ENCODE data around the gene RUFY1.
"Not testable (repeated sequence)": the region's sequence is repeated elsewhere in the genome, so short reads cannot be mapped to it uniquely, and the experiment has no call there.

RUFY1 gene

DNA sequence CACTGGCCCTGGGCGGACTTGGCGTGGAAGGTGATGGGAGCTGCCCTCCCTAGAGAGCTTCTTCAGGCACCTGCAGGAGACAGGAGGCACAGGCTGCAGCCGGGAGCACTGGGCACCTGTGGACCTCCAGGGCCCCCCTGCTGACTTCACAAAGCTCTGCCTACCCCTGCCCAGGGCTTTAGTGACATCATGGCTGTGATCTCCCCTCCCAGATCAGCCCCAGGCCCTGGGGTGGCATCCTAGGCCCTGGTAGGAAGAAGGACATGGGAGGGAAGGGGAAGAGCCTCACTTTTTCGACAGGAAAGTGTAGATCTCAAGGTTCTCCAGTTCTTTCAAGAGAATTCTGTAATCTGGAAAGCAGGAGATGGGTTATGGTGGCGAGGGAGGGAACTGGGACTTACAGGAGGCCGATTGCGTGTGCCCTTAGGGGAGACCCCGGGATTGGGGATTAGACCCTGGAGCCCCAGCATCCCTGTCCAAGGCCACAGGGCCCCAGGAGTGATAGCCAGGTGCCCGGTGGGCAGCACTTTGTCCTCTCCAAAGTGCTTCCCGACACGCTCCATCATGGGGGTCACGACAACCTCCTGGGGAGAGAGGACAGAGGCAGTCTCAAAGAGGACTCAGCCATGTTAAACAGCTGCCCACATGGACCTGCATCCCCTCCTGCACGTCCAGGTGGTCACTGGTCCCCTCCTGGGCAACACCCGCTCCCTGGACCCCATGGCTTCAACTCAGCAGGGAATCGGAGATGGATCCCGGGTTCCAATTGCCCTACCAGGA lies 93.0 kb downstream of the RUFY1 start:
- H2BK120ac ChIP-seq (ENCODE audit: low read depth, low read length); H3K23ac ChIP-seq (ENCODE audit: low read depth, low read length, poor library complexity); H3K4me1 ChIP-seq (ENCODE audit: control insufficient read depth in 2 of 2, insufficient read depth in 1 of 2, low read depth in 1 of 2, low read length in 2 of 2); H4K91ac ChIP-seq (ENCODE audit: low read depth, low read length, poor library complexity); H2BK15ac ChIP-seq (ENCODE audit: low read length); H3K9me3 ChIP-seq (replicated peaks in 1 of 2; ENCODE audit: control insufficient read depth in 2 of 2, insufficient read depth in 1 of 2, low read depth in 1 of 2, low read length in 2 of 2); H3K4ac ChIP-seq (ENCODE audit: low read length); H3K79me1 ChIP-seq (ENCODE audit: low read depth, low read length); H3K14ac ChIP-seq (ENCODE audit: low read length); DNase-seq (ENCODE audit: low spot score); H2AK5ac ChIP-seq (ENCODE audit: low read depth, low read length); H3K27me3 ChIP-seq (ENCODE audit: control insufficient read depth in 3 of 3, insufficient read depth in 3 of 3, low read depth in 1 of 3, low read length in 3 of 3); H3K36me3 ChIP-seq (replicated peaks in 1 of 2; ENCODE audit: control insufficient read depth in 2 of 2, insufficient read depth in 2 of 2, low read length in 2 of 2); H3K4me3 ChIP-seq (ENCODE audit: low read length in 2 of 2); H2AFZ ChIP-seq (ENCODE audit: low read length); H2BK5ac ChIP-seq (ENCODE audit: low read length); H3K4me2 ChIP-seq (ENCODE audit: insufficient read depth, low read length, poor library complexity, severe bottlenecking); H3K18ac ChIP-seq (ENCODE audit: low read length); H3K27ac ChIP-seq (replicated peaks; ENCODE audit: low read length); H4K8ac ChIP-seq (ENCODE audit: low read depth, low read length): not testable (repeated sequence)
- Histone ChIP-seq H3K9ac (ENCODE audit: low read depth, low read length, poor library complexity) (peak overlapping the region; percentile 21), H2BK12ac (ENCODE audit: low read length) (peak overlapping the region; percentile 58)
- no CpG with 5 or more reads among the region's 16 CpGs for WGBS, 2 donors (ENCODE audit: extremely low coverage in 2 of 2, insufficient read length in 2 of 2, insufficient replicate concordance in 1 of 2)

DNA sequence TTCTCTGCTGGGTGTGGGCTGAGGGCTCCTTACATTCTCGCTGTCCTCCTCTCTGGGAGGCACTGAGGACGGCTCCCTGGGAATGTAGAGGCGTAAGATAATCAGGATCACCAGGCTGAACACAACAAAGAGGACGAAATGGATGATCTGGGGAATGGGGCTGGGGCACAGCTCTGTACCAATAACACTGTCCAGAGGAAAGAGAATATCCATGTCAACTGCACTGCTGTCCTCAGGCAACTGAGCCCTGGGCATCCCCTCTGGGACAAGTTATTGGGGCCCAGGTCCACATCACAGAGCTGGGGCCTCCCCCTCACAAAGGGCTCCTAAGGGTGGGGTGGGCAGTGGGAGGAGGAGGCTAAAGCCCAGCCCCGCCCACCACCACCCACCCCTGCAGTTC lies 94.4 kb downstream of the RUFY1 start:
- not testable (repeated sequence) for H3K23ac ChIP-seq (ENCODE audit: low read depth, low read length, poor library complexity); H3K4ac ChIP-seq (ENCODE audit: low read length); H4K8ac ChIP-seq (ENCODE audit: low read depth, low read length); H2BK5ac ChIP-seq (ENCODE audit: low read length); H2BK120ac ChIP-seq (ENCODE audit: low read depth, low read length); H3K4me2 ChIP-seq (ENCODE audit: insufficient read depth, low read length, poor library complexity, severe bottlenecking); H4K91ac ChIP-seq (ENCODE audit: low read depth, low read length, poor library complexity); H3K27ac ChIP-seq (replicated peaks; ENCODE audit: low read length); H3K9ac ChIP-seq (ENCODE audit: low read depth, low read length, poor library complexity); H2AFZ ChIP-seq (ENCODE audit: low read length); DNase-seq (ENCODE audit: low spot score); H3K36me3 ChIP-seq (replicated peaks in 1 of 2; ENCODE audit: control insufficient read depth in 2 of 2, insufficient read depth in 2 of 2, low read length in 2 of 2); H3K4me1 ChIP-seq (ENCODE audit: control insufficient read depth in 2 of 2, insufficient read depth in 1 of 2, low read depth in 1 of 2, low read length in 2 of 2); H2AK5ac ChIP-seq (ENCODE audit: low read depth, low read length); H2BK15ac ChIP-seq (ENCODE audit: low read length); H2BK12ac ChIP-seq (ENCODE audit: low read length); H3K9me3 ChIP-seq (replicated peaks in 1 of 2; ENCODE audit: control insufficient read depth in 2 of 2, insufficient read depth in 1 of 2, low read depth in 1 of 2, low read length in 2 of 2); H3K4me3 ChIP-seq (ENCODE audit: low read length in 2 of 2); H3K27me3 ChIP-seq (ENCODE audit: control insufficient read depth in 3 of 3, insufficient read depth in 3 of 3, low read depth in 1 of 3, low read length in 3 of 3); H3K79me1 ChIP-seq (ENCODE audit: low read depth, low read length)
- H3K14ac ChIP-seq (ENCODE audit: low read length) = peak overlapping the region; percentile 56
- WGBS, 2 donors (ENCODE audit: extremely low coverage in 2 of 2, insufficient read length in 2 of 2, insufficient replicate concordance in 1 of 2) = no CpG with 5 or more reads among the region's 5 CpGs
- peak overlapping the region; percentile 28 for H3K18ac ChIP-seq (ENCODE audit: low read length)

DNA sequence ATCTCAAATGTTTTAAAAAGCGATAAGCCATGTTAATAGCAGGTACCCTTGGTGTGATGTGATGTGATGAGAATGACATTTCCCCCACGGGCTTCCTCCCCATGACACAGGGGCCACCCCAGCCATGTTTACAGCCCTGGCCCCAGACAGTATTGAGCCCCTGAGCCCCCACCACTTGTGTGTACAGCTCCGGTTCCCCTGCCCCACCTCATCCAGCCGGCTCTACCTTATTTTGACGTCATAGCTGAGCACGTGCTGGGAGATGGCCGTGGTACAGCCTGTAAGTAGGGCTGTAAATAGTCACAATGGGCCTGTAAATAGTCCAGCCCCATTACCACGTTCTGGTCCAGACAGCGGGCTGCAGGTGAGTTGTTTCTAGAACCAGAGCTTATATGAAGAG lies 98.1 kb downstream of the RUFY1 start:
- Histone ChIP-seq H3K18ac (ENCODE audit: low read length) (no peak overlapping the region), H3K27me3 (ENCODE audit: control insufficient read depth in 3 of 3, insufficient read depth in 3 of 3, low read depth in 1 of 3, low read length in 3 of 3) (peaks cover 0 to 4% (median 0%) of the 10 kb centered on the region in 3 experiments), H2BK12ac (ENCODE audit: low read length) (no peak overlapping the region), H3K9me3 (replicated peaks in 1 of 2; ENCODE audit: control insufficient read depth in 2 of 2, insufficient read depth in 1 of 2, low read depth in 1 of 2, low read length in 2 of 2) (no peaks in the 10 kb centered on the region), H2BK5ac (ENCODE audit: low read length) (no peak overlapping the region), H3K4ac (ENCODE audit: low read length) (no peak overlapping the region), H3K4me2 (ENCODE audit: insufficient read depth, low read length, poor library complexity, severe bottlenecking) (no peak overlapping the region), H3K9ac (ENCODE audit: low read depth, low read length, poor library complexity) (no peak overlapping the region), H4K91ac (ENCODE audit: low read depth, low read length, poor library complexity) (peak overlapping the region; percentile 30), H3K23ac (ENCODE audit: low read depth, low read length, poor library complexity) (no peak overlapping the region), H2BK15ac (ENCODE audit: low read length) (no peak overlapping the region), H2AFZ (ENCODE audit: low read length) (no peak overlapping the region), H2AK5ac (ENCODE audit: low read depth, low read length) (no peak overlapping the region), H3K4me1 (ENCODE audit: control insufficient read depth in 2 of 2, insufficient read depth in 1 of 2, low read depth in 1 of 2, low read length in 2 of 2) (peaks cover 0 to 2% of the 10 kb centered on the region in 2 donors), H3K36me3 (replicated peaks in 1 of 2; ENCODE audit: control insufficient read depth in 2 of 2, insufficient read depth in 2 of 2, low read length in 2 of 2) (no peaks in the 10 kb centered on the region), H3K27ac (replicated peaks; ENCODE audit: low read length) (no peak overlapping the region), H4K8ac (ENCODE audit: low read depth, low read length) (no peak overlapping the region), H3K14ac (ENCODE audit: low read length) (no peak overlapping the region), H3K79me1 (ENCODE audit: low read depth, low read length) (no peaks in the 10 kb centered on the region), H2BK120ac (ENCODE audit: low read depth, low read length) (no peak overlapping the region), H3K4me3 (ENCODE audit: low read length in 2 of 2) (no peak overlapping the region)
- DNase-seq (ENCODE audit: low spot score) = no peak
- WGBS, 2 donors (ENCODE audit: extremely low coverage in 2 of 2, insufficient read length in 2 of 2, insufficient replicate concordance in 1 of 2) = no CpG with 5 or more reads among the region's 9 CpGs

DNA sequence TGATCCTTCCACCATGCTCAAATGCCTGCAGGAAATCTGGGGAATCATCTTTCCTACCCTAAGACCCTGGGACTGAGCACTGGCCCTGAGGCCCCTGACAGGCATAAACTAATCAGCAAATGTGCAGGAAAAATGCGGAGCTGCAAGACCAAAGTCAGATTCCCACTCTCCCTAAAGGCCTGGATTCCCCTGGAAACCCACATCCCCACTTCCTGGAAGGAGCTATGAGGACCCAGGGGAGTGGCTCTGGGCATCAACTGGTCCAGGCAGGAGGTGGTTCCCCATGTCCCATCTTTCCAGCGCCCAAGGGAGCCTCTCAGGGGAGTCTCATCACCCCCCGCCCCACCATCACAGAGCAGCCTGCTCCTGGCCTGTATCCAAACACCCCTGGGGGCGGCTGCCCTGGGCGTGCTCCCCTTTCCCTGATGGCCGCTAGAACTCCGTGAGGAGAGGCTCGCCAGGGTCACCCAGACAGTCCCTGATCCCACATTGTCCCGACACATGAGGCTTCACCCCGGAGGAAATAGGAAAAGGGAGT lies 98.9 kb downstream of the RUFY1 start:
- H3K9ac ChIP-seq (ENCODE audit: low read depth, low read length, poor library complexity); H2BK120ac ChIP-seq (ENCODE audit: low read depth, low read length); H3K36me3 ChIP-seq (replicated peaks in 1 of 2; ENCODE audit: control insufficient read depth in 2 of 2, insufficient read depth in 2 of 2, low read length in 2 of 2); H3K14ac ChIP-seq (ENCODE audit: low read length); H3K23ac ChIP-seq (ENCODE audit: low read depth, low read length, poor library complexity); H3K18ac ChIP-seq (ENCODE audit: low read length); H3K27ac ChIP-seq (replicated peaks; ENCODE audit: low read length); H3K4me3 ChIP-seq (ENCODE audit: low read length in 2 of 2); H3K79me1 ChIP-seq (ENCODE audit: low read depth, low read length); H3K9me3 ChIP-seq (replicated peaks in 1 of 2; ENCODE audit: control insufficient read depth in 2 of 2, insufficient read depth in 1 of 2, low read depth in 1 of 2, low read length in 2 of 2); H3K4me2 ChIP-seq (ENCODE audit: insufficient read depth, low read length, poor library complexity, severe bottlenecking); H3K4me1 ChIP-seq (ENCODE audit: control insufficient read depth in 2 of 2, insufficient read depth in 1 of 2, low read depth in 1 of 2, low read length in 2 of 2); H4K91ac ChIP-seq (ENCODE audit: low read depth, low read length, poor library complexity); H3K4ac ChIP-seq (ENCODE audit: low read length); H4K8ac ChIP-seq (ENCODE audit: low read depth, low read length); H2BK15ac ChIP-seq (ENCODE audit: low read length); H2BK12ac ChIP-seq (ENCODE audit: low read length); DNase-seq (ENCODE audit: low spot score); H3K27me3 ChIP-seq (ENCODE audit: control insufficient read depth in 3 of 3, insufficient read depth in 3 of 3, low read depth in 1 of 3, low read length in 3 of 3); H2AK5ac ChIP-seq (ENCODE audit: low read depth, low read length): not testable (repeated sequence)
- WGBS, 2 donors (ENCODE audit: extremely low coverage in 2 of 2, insufficient read length in 2 of 2, insufficient replicate concordance in 1 of 2) = no CpG with 5 or more reads among the region's 10 CpGs
- H2AFZ ChIP-seq (ENCODE audit: low read length) = peak overlapping the region; percentile 7
- peak overlapping the region; percentile 13 for H2BK5ac ChIP-seq (ENCODE audit: low read length)

All from neuronal stem cell (in vitro differentiated cells).